AG04450 (cell line): ENCODE measurements around the gene TRIP13. TPM values are rescaled to one million over a fixed set of nuclear protein-coding genes. Genes with fewer than 3 reads are reported as not detected.

ENCODE experiments used
- CTCF ChIA-PET: fragments of 300-600, 350-600 bp; formaldehyde crosslinking; extraction: SDS; loops from one replicate; lab custom pipeline; 2022; ENCODE audit warnings: antibody characterized with exemption, inconsistent platforms; lab: Charles Lee
- POLR2A ChIA-PET: fragments of 350-600 bp; formaldehyde crosslinking; extraction: SDS; loops from one replicate; lab custom pipeline; 2021; ENCODE audit warnings: antibody characterized with exemption, inconsistent platforms; lab: Yijun Ruan, JAX
- DNase-seq: peaks from one replicate; pipeline ENCODE4 v3.0.0-alpha.2; 2011; ENCODE audit warnings: low read depth, low spot score
- H3K27ac ChIP-seq: one replicate; pipeline ENCODE4 v1.5.1; 2012; ENCODE audit warnings: low read depth, low read length, control low read depth
- H3K27me3 ChIP-seq: one replicate; pipeline ENCODE4 v1.6.0; 2012; ENCODE audit warnings: low read length; ENCODE audit not compliant: control insufficient read depth, insufficient read depth
- H3K4me3 ChIP-seq: 2 replicates; pipeline ENCODE4 v1.5.1; 2011; ENCODE audit warnings: mild to moderate bottlenecking, low read depth, low read length, control low read depth
- H3K9me3 ChIP-seq: 2 replicates; pipeline ENCODE4 v1.5.1; 2012; ENCODE audit warnings: low read length; ENCODE audit not compliant: control insufficient read depth, insufficient read depth
- polyA plus RNA-seq: library from polyadenylated mRNA; depleted of rRNA; stranded (reverse); fragments of >200 nt; gene quantifications from 2 replicates; pipeline ENCODE4 v1.2.3, GENCODE V29; 2011
- TF ChIP-seq, protein P1 (sequence below): IDR thresholded peaks from 2 replicates; pipeline ENCODE4 v1.5.1; 2011; ENCODE audit warnings: low read depth, low read length, control low read depth, inconsistent platforms

The TRIP13 gene
- polyA plus RNA-seq, 1 experiment = 13.8 TPM

DNA sequence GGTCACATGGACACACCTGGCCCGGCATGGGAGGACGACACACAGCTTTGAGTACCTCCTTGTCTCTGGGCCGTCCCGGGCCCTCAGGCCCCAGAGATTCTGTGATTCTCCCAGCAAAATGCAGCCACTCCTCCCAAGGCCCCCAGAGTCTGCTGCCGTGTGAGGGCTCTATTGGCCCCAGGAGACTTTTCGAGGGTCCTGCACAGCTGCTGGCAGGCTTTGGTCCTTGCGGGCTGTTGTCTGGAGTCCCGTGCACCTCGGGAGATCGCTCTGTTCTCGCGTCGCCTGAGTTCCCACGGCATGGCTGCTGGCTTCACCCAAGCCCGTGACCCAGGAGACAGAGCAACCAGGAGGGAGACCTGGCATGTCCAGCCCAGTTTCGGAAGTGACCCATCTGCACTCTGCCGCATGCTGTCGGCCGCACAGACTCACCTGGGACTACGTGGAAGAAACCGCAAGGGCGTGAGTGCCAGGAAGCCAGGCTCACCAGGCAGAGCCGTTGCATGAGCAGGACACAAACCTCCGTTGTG, 69.1 kb downstream of the TRIP13 start:
- DNase-seq = no peak
- ChIA-PET CTCF (no interaction called here), POLR2A (no interaction called here)
- no peak overlapping the region for H3K27ac ChIP-seq
- H3K9me3 ChIP-seq = peaks cover 12% of the 10 kb centered on the region; the same call in 1 of the 2 replicates
- H3K4me3 ChIP-seq = no peak overlapping the region
- TF ChIP-seq, protein P1, sequence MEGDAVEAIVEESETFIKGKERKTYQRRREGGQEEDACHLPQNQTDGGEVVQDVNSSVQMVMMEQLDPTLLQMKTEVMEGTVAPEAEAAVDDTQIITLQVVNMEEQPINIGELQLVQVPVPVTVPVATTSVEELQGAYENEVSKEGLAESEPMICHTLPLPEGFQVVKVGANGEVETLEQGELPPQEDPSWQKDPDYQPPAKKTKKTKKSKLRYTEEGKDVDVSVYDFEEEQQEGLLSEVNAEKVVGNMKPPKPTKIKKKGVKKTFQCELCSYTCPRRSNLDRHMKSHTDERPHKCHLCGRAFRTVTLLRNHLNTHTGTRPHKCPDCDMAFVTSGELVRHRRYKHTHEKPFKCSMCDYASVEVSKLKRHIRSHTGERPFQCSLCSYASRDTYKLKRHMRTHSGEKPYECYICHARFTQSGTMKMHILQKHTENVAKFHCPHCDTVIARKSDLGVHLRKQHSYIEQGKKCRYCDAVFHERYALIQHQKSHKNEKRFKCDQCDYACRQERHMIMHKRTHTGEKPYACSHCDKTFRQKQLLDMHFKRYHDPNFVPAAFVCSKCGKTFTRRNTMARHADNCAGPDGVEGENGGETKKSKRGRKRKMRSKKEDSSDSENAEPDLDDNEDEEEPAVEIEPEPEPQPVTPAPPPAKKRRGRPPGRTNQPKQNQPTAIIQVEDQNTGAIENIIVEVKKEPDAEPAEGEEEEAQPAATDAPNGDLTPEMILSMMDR = no peak
- peaks cover 66% of the 10 kb centered on the region for H3K27me3 ChIP-seq

GRCh38 chr5:962386-962785, 69.7 kb downstream of the TRIP13 start:
- TF ChIP-seq, protein P1 = no peak
- H3K9me3 ChIP-seq = peaks cover 16% of the 10 kb centered on the region

DNA sequence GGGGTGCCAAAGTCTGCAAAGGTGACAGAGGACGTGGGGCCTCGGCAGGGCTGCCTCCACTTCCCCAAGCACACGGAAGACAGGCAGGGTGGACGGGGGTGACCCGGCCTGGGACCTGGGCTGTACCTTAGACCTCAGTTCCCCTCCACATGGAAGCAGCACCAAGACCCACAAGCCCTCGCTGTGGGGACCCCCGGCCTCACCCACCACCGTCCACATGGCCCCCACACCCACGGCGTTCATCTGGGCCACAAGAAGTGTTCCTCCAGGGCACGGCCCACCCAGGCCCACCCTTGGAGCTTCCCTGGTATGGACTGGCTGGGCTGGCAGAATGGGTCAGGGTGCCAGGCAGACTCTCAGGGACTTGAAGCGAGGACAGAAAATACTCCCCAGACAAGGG, 70.1 kb downstream of the TRIP13 start:
- H3K27me3 ChIP-seq = peaks cover 72% of the 10 kb centered on the region
- H3K9me3 ChIP-seq = peaks cover 16% of the 10 kb centered on the region
- POLR2A ChIA-PET = no interaction called here
- TF ChIP-seq, protein P1 = no peak
- H3K4me3 ChIP-seq = no peak overlapping the region
- no peak overlapping the region for H3K27ac ChIP-seq
- CTCF ChIA-PET = no interaction called here
- no peak for DNase-seq

More at GRCh38 chr5:962386-962785, 69.7 kb downstream of the TRIP13 start:
- Histone ChIP-seq H3K27me3 (peaks cover 70% of the 10 kb centered on the region), H3K4me3 (no peak overlapping the region), H3K27ac (no peak overlapping the region)
- no peak for DNase-seq
- ChIA-PET CTCF (no interaction called here), POLR2A (no interaction called here)

GRCh38 chr5:963310-963672, 70.6 kb downstream of the TRIP13 start:
- DNase-seq = no peak
- H3K27ac ChIP-seq = peak overlapping the region; percentile 61
- ChIA-PET CTCF (no interaction called here), POLR2A (no interaction called here)
- H3K27me3 ChIP-seq = peaks cover 73% of the 10 kb centered on the region
- no peak overlapping the region for H3K4me3 ChIP-seq
- peaks cover 16% of the 10 kb centered on the region for H3K9me3 ChIP-seq
- TF ChIP-seq, protein P1 = no peak

DNA sequence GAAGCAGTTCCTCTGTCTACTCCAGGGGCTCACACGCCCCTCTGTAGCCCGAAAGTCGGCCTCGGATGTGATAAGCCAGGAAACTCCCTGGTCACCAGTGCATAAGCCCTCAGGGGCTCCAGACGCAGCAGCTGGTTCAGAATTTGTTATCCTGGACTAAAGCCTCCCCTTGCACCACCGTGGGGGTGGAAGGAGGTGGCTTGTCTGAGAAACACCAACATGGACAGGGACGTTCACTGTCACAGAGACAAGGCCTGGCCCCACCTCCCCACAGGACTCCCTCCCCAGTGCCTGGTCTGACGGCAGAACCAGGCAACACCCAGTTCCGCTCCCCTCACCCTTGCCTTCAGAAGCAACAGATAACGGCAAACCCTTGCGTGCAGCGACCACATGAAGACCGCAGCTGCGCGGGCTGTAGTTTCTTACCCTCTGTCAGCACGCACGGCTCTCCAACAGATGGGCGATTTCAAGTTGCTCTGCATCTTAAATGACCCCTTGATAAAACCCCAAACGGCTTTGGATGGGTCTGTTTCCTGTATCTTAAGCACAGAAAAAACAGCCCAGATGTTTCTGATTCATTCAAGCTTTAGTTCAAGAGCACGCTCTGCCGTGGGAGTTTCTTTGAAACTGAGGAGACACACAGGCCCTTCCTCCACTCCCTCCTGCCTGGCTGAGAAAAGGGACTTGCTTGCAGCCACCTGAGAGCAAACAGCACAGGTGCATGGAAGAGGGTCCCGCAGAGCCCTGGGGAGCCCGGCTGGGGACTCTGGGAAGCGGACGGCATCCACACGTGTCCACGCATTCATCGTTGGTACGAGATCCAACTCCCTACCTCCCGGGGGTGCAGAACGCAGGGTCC, 71.2 kb downstream of the TRIP13 start:
- TF ChIP-seq, protein P1 = no peak
- H3K4me3 ChIP-seq = no peak overlapping the region
- H3K27ac ChIP-seq = peak overlapping the region; percentile 61
- H3K27me3 ChIP-seq = peaks cover 73% of the 10 kb centered on the region
- peaks cover 13% of the 10 kb centered on the region for H3K9me3 ChIP-seq
- DNase-seq = peak; percentile 75
- POLR2A ChIA-PET = no interaction called here
- CTCF ChIA-PET = no interaction called here
